B cell (primary cell): ENCODE results near the gene HLX. TPM values are rescaled to one million over a fixed set of nuclear protein-coding genes. Genes with fewer than 3 reads are reported as not detected.

ENCODE experiments used
- ATAC-seq: fragments of 200-7000 bp; cut with Tn5 transposase; one replicate; pipeline ENCODE4 v1.10.0; 2021; ENCODE audit warnings: low read depth, mild to moderate bottlenecking, moderate number of reproducible peaks, moderate library complexity
- CTCF ChIA-PET: fragments of 350-600 bp; sonication (Branson Sonifier 250); formaldehyde crosslinking; loops from one replicate; lab custom pipeline; 2021; ENCODE audit warnings: antibody characterized with exemption, inconsistent platforms; lab: Charles Lee
- POLR2A ChIA-PET: fragments of 350-600 bp; sonication (Branson Sonifier 250); formaldehyde crosslinking; loops from one replicate; lab custom pipeline; 2021; ENCODE audit warnings: antibody characterized with exemption; lab: Charles Lee
- DNase-seq: peaks from one replicate; pipeline ENCODE4 v3.0.0; 2013
- H2AFZ ChIP-seq: 2 replicates; pipeline ENCODE4 v1.6.1; 2012; ENCODE audit warnings: mild to moderate bottlenecking, low read depth, low read length; ENCODE audit not compliant: insufficient read depth, poor library complexity, severe bottlenecking
- H3K27ac ChIP-seq, 2 donors: 1 replicate in 1 of 2; 2 replicates in 1 of 2; pipeline ENCODE4 v1.5.1; 2012 to 2013; ENCODE audit warnings: low read length in 2 of 2, mild to moderate bottlenecking in 2 of 2, moderate library complexity in 1 of 2
- H3K27me3 ChIP-seq, 4 experiments: fragments of 200-600 bp in 1 of 4; sonication (generic) in 1 of 4; replicated peaks in 1 of 4; 1 replicate in 2 of 4; 2 replicates in 2 of 4; pipeline versions ENCODE4 v1.6.1 to v1.7.0; 2013 to 2016; ENCODE audit warnings: low read length in 3 of 4, mild to moderate bottlenecking in 2 of 4, mixed read lengths in 1 of 4, moderate library complexity in 1 of 4; ENCODE audit not compliant: insufficient read depth in 4 of 4, control insufficient read depth in 3 of 4; ENCODE audit errors: control extremely low read depth in 1 of 4
- H3K36me3 ChIP-seq, 2 experiments: replicated peaks in 1 of 2; 1 replicate in 1 of 2; 2 replicates in 1 of 2; pipeline versions ENCODE4 v1.6.1 to v1.7.1; 2013; ENCODE audit warnings: low read length in 1 of 2; ENCODE audit not compliant: insufficient read depth in 2 of 2, control insufficient read depth in 1 of 2; ENCODE audit errors: control extremely low read depth in 1 of 2, extremely low read depth in 1 of 2
- H3K4me1 ChIP-seq, 2 donors: fragments of 200-600 bp in 1 of 2; sonication (generic) in 1 of 2; 1 replicate in 1 of 2; 2 replicates in 1 of 2; pipeline versions ENCODE4 v1.5.1 to v1.6.1; 2013 to 2017; ENCODE audit warnings: low read length in 2 of 2; ENCODE audit not compliant: control insufficient read depth in 2 of 2, insufficient read depth in 2 of 2
- H3K4me2 ChIP-seq: replicated peaks from 2 replicates; pipeline ENCODE3; 2012; ENCODE audit warnings: mild to moderate bottlenecking, low read depth, low read length; ENCODE audit not compliant: poor library complexity, severe bottlenecking
- H3K4me3 ChIP-seq, 5 experiments: fragments of 200-600 bp in 1 of 5; sonication (generic) in 1 of 5; 1 replicate in 3 of 5; 2 replicates in 2 of 5; pipeline versions ENCODE4 v1.5.1 to v1.7.0; 2011 to 2016; ENCODE audit warnings: low read length in 4 of 5, mild to moderate bottlenecking in 4 of 5, low read depth in 2 of 5, control low read depth in 1 of 5, moderate library complexity in 1 of 5; ENCODE audit not compliant: insufficient read depth in 1 of 5; ENCODE audit errors: control extremely low read depth in 1 of 5, extremely low read depth in 1 of 5
- H3K79me2 ChIP-seq: fragments of 200-600 bp; sonication (generic); one replicate; pipeline ENCODE4 v1.6.0; 2016; ENCODE audit warnings: low read length; ENCODE audit not compliant: control insufficient read depth, insufficient read depth
- H3K9ac ChIP-seq: fragments of 200-600 bp; sonication (generic); 2 replicates; pipeline ENCODE4 v1.6.1; 2017; ENCODE audit warnings: mild to moderate bottlenecking, low read length, moderate library complexity
- H3K9me3 ChIP-seq, 3 donors: one replicate each; pipeline versions ENCODE4 v1.6.1 to v1.7.1; 2013; ENCODE audit warnings: low read length in 2 of 3; ENCODE audit not compliant: control insufficient read depth in 2 of 3, insufficient read depth in 1 of 3; ENCODE audit errors: control extremely low read depth in 1 of 3
- H4K20me1 ChIP-seq: 2 replicates; pipeline ENCODE4 v1.6.0; 2012; ENCODE audit warnings: mild to moderate bottlenecking, low read length; ENCODE audit not compliant: insufficient read depth, control insufficient read depth, poor library complexity, severe bottlenecking
- H3K27ac Mint-ChIP-seq: one replicate; pipeline ENCODE4 v1.8.0; 2021; ENCODE audit warnings: mixed read lengths
- H3K27me3 Mint-ChIP-seq: one replicate; pipeline ENCODE4 v1.8.0; 2021; ENCODE audit warnings: mixed read lengths
- H3K4me1 Mint-ChIP-seq: one replicate; pipeline ENCODE4 v1.8.0; 2021; ENCODE audit warnings: mixed read lengths
- H3K4me3 Mint-ChIP-seq: one replicate; pipeline ENCODE4 v1.8.0; 2021; ENCODE audit warnings: mixed read lengths
- H3K9me3 Mint-ChIP-seq: one replicate; pipeline ENCODE4 v1.8.0; 2022; ENCODE audit warnings: mixed read lengths; ENCODE audit not compliant: insufficient read depth
- EZH2 ChIP-seq: IDR thresholded peaks from 2 replicates; pipeline ENCODE4 v1.6.1; 2012; ENCODE audit warnings: borderline replicate concordance, low read depth, mild to moderate bottlenecking, moderate library complexity, low read length; ENCODE audit not compliant: insufficient read depth, poor library complexity, severe bottlenecking
- WGBS: methylation state at CpG from one replicate; pipeline ENCODE4 v1.1.5; 2013; ENCODE audit warnings: missing lambda C conversion rate; ENCODE audit not compliant: insufficient coverage; 5-methylcytosine and 5-hydroxymethylcytosine counted together
- intact Hi-C: fragments of 100-400 bp; cut with micrococcal nuclease; formaldehyde crosslinking; loops from one replicate; pipeline ENCODE4 v1.10.0; 2022
- polyA plus RNA-seq: library from polyadenylated mRNA; depleted of rRNA; stranded (reverse); fragments of >200 nt; gene quantifications from 2 replicates; pipeline ENCODE4 v1.2.3, GENCODE V29; 2012
- total RNA-seq, 2 donors: library from RNA; stranded (reverse); fragments of 120-200 nt in 1 of 2; gene quantifications; 1 replicate in 1 of 2; 2 replicates in 1 of 2; pipeline versions ENCODE4 v1.2.3 to v1.2.4, GENCODE V29; 2013 to 2022
- TF ChIP-seq, protein P1 (sequence below): fragments of 200-600 bp; IDR thresholded peaks from one replicate; pipeline ENCODE4 v1.8.0; 2022; ENCODE audit warnings: antibody characterized with exemption, mild to moderate bottlenecking

Gene HLX
- total and polyA plus RNA-seq, 2 donors (not counting 1 experiment from before 2014, with no cell fraction given) = 3.4 to 9.1 TPM

DNA sequence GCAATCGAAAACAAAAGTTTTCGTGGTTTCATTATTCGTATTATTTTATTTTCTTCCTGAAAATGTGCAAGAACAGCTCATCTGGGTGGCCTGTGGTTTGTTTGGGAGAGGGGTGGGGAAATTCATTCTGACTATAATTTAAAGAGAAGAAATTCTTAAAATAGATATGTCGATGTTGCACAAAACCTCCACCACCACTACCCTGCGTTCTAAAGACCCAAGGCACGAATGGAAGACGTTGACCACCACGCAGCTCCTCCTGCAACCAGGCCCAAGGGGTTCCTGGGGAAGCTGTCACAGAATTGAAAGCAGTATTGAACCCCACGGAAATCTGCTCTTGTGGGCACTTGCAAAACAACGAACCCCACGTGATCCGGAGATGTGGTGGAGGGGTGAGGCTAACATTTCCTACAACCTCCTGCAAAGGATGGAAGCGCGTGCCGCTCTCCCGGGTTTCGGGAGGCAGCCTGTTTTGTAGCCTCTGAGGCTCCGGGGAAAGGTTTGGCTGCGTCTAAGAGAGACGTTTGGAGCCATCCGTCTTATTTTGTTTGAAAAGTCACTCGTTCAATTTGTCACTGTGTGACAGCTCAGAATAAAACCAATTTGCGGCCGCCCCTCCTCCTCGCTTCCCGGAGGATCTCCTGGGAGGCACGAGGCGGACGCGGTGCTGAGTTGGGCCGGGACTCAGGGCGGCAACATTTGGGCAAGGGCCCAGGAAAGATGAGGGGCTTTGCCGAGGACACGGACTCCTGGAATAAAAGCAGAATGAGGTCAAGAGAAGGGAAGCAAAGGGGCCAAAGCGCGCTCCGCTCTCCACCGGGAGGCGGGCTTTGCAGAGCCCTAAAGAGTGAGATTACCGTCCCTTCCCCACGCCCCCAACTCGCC, 810 bp upstream of the HLX start:
- DNase-seq (peak; percentile 59), ATAC-seq (no peak)
- no peaks in the 10 kb centered on the region for H4K20me1 ChIP-seq
- H3K4me1 ChIP-seq = peaks cover 42 to 55% of the 10 kb centered on the region in 2 donors
- no peaks in the 10 kb centered on the region for H3K79me2 ChIP-seq
- peak overlapping the region; percentile 89 for H3K4me3 Mint-ChIP-seq
- peak overlapping the region; percentile 62 to 84 (median 71) for H3K4me3 ChIP-seq
- no peaks in the 10 kb centered on the region for H3K36me3 ChIP-seq
- H3K27ac Mint-ChIP-seq = peak overlapping the region; percentile 94
- intact Hi-C loops = loop anchor here (1.0 to 10.0 kb wide), 5 partner anchors 191 to 1704 kb away; partner anchors contain the start of genes DUSP10 and LYPLAL1
- peak overlapping the region; percentile 78 for H2AFZ ChIP-seq
- no peaks in the 10 kb centered on the region for H3K9me3 Mint-ChIP-seq
- ChIA-PET POLR2A (interaction anchor here (0.6 to 2.2 kb wide), 5 partner anchors 16 to 585 kb away, joined by 3 to 9 read pairs (median 4); no protein-coding TSS in a partner anchor), CTCF (interaction anchor here (0.6 to 8.3 kb wide), 14 partner anchors 68 to 1577 kb away, joined by 3 to 259 read pairs (median 4); partner anchors contain the start of gene DUSP10)
- peaks cover 0 to 53% (median 23%) of the 10 kb centered on the region in 4 experiments for H3K27me3 ChIP-seq
- H3K9me3 ChIP-seq = peaks cover 0 to 23% (median 0%) of the 10 kb centered on the region in 3 donors
- peaks cover 10% of the 10 kb centered on the region for H3K27me3 Mint-ChIP-seq
- peak overlapping the region; percentile 77 for H3K9ac ChIP-seq
- WGBS = under 1% methylated on average over 37 of the region's 42 CpGs
- H3K4me2 ChIP-seq = peak overlapping the region; percentile 94
- peaks cover 59% of the 10 kb centered on the region for H3K4me1 Mint-ChIP-seq
- peak overlapping the region; percentile 25 to 53 for H3K27ac ChIP-seq
- no peak for TF ChIP-seq EZH2
- TF ChIP-seq, protein P1, sequence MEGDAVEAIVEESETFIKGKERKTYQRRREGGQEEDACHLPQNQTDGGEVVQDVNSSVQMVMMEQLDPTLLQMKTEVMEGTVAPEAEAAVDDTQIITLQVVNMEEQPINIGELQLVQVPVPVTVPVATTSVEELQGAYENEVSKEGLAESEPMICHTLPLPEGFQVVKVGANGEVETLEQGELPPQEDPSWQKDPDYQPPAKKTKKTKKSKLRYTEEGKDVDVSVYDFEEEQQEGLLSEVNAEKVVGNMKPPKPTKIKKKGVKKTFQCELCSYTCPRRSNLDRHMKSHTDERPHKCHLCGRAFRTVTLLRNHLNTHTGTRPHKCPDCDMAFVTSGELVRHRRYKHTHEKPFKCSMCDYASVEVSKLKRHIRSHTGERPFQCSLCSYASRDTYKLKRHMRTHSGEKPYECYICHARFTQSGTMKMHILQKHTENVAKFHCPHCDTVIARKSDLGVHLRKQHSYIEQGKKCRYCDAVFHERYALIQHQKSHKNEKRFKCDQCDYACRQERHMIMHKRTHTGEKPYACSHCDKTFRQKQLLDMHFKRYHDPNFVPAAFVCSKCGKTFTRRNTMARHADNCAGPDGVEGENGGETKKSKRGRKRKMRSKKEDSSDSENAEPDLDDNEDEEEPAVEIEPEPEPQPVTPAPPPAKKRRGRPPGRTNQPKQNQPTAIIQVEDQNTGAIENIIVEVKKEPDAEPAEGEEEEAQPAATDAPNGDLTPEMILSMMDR = peak; percentile 19
